Parathyroid adenoma (tissue), 2 donors: ENCODE results near the gene PRKCA.

Source experiments
- H2AFZ ChIP-seq: fragments of 300-600 bp; sonication (generic); one replicate; pipeline ENCODE4 v1.7.0; 2017; ENCODE audit warnings: antibody characterized with exemption, mild to moderate bottlenecking
- H3K27ac ChIP-seq: fragments of 300-600 bp; sonication (generic); one replicate; pipeline ENCODE4 v1.7.0; 2017
- H3K27me3 ChIP-seq: fragments of 300-600 bp; sonication (generic); one replicate; pipeline ENCODE4 v1.7.0; 2017; ENCODE audit warnings: low read length; ENCODE audit not compliant: control insufficient read depth, insufficient read depth
- H3K36me3 ChIP-seq: fragments of 300-600 bp; sonication (generic); one replicate; pipeline ENCODE4 v1.7.0; 2017; ENCODE audit warnings: low read length; ENCODE audit not compliant: control insufficient read depth, insufficient read depth
- H3K4me1 ChIP-seq: fragments of 300-600 bp; sonication (generic); one replicate; pipeline ENCODE4 v1.7.0; 2017; ENCODE audit warnings: control low read depth
- H3K4me2 ChIP-seq: fragments of 300-600 bp; sonication (generic); one replicate; pipeline ENCODE4 v1.7.0; 2017; ENCODE audit warnings: low read length
- H3K4me3 ChIP-seq: fragments of 300-600 bp; sonication (generic); one replicate; pipeline ENCODE4 v1.7.0; 2017; ENCODE audit warnings: low read depth, low read length
- H3K79me2 ChIP-seq: fragments of 300-600 bp; sonication (generic); one replicate; pipeline ENCODE4 v1.7.0; 2017; ENCODE audit warnings: control low read depth
- H3K9ac ChIP-seq: fragments of 300-600 bp; sonication (generic); one replicate; pipeline ENCODE4 v1.7.0; 2017; ENCODE audit warnings: mild to moderate bottlenecking
- H3K9me3 ChIP-seq: fragments of 300-600 bp; sonication (generic); one replicate; pipeline ENCODE4 v1.7.0; 2017; ENCODE audit warnings: low read length; ENCODE audit not compliant: control insufficient read depth
- TF ChIP-seq, protein P1 (sequence below): fragments of 300-600 bp; sonication (generic); IDR thresholded peaks from one replicate; pipeline ENCODE4 v1.7.0; 2017; ENCODE audit warnings: antibody characterized with exemption, mild to moderate bottlenecking
- donor health status: primary hyperparathyroidism.

The PRKCA gene

GRCh38 chr17:66783656-66784381, 481.4 kb downstream of the PRKCA start:
- no peaks in the 10 kb centered on the region for H3K36me3 ChIP-seq
- H2AFZ ChIP-seq: no peak overlapping the region

DNA sequence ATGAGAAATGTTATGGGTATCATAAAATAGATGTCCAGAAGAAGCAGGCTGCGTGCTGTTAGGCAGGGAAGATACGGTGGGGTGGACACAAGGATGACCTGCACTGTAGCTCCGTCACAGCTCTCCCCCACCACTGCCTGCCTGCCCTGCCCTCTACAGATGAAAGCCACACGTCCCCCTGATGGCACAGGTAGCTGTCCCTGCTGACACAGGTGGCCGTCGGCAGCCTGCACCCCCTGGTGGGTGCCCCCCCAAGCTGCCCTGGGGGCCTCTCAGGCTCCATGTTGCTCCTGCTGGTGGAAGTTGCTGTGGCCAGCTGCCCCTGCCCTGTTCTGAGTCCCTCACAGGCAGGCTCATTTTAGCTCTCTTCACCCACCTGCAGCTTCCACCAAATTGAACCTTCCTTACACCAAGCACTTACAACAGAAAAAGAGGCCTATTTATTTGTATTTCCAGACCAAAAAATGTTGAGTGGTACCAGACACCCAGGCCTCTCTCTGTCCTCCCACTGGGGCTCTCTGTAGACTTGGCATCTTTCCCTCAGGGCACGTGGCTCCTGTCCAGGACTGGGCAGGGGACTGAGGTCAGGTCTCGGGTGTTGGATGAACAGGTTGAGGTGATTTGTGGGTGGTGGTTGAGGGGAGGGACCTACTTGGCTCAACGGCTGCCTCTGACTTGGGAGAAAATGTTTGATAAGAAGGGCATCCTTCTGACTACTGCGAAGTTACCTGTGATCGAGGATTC, 482.4 kb downstream of the PRKCA start:
- Histone ChIP-seq H3K9me3 (no peaks in the 10 kb centered on the region), H3K4me1 (no peaks in the 10 kb centered on the region), H3K79me2 (no peaks in the 10 kb centered on the region), H2AFZ (no peak overlapping the region), H3K4me3 (no peak overlapping the region), H3K36me3 (no peaks in the 10 kb centered on the region), H3K27me3 (no peaks in the 10 kb centered on the region), H3K4me2 (no peak overlapping the region), H3K27ac (no peak overlapping the region), H3K9ac (no peak overlapping the region)
- TF ChIP-seq, protein P1, sequence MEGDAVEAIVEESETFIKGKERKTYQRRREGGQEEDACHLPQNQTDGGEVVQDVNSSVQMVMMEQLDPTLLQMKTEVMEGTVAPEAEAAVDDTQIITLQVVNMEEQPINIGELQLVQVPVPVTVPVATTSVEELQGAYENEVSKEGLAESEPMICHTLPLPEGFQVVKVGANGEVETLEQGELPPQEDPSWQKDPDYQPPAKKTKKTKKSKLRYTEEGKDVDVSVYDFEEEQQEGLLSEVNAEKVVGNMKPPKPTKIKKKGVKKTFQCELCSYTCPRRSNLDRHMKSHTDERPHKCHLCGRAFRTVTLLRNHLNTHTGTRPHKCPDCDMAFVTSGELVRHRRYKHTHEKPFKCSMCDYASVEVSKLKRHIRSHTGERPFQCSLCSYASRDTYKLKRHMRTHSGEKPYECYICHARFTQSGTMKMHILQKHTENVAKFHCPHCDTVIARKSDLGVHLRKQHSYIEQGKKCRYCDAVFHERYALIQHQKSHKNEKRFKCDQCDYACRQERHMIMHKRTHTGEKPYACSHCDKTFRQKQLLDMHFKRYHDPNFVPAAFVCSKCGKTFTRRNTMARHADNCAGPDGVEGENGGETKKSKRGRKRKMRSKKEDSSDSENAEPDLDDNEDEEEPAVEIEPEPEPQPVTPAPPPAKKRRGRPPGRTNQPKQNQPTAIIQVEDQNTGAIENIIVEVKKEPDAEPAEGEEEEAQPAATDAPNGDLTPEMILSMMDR: no peak

More at GRCh38 chr17:66783656-66784381, 481.4 kb downstream of the PRKCA start:
- Histone ChIP-seq H3K4me3 (no peak overlapping the region), H3K79me2 (no peaks in the 10 kb centered on the region), H3K4me1 (no peaks in the 10 kb centered on the region), H3K9me3 (no peaks in the 10 kb centered on the region), H3K9ac (no peak overlapping the region), H3K4me2 (no peak overlapping the region), H3K27me3 (no peaks in the 10 kb centered on the region), H3K27ac (no peak overlapping the region)
- TF ChIP-seq, protein P1: no peak

DNA sequence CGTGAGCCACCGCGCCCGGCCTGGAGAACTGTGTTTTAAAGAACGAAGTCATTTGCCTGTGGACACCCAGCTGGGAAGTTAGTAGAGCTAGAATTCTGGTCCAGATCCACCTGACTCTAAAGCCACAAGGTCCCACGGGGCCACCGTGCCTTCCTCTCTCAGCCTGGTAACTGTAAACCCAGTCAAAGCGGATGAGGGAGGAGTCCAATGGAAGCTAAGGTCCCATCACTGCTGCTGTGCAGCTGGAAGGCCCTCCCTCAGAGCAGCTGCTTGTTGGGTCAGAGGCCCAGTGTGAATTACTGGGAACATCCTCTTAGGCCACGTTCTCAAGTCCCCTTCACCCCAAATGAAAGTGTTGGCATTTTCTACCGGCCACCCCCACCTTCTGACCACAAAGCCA, 483.7 kb downstream of the PRKCA start:
- Histone ChIP-seq H3K9ac (no peak overlapping the region), H3K4me1 (no peaks in the 10 kb centered on the region), H3K79me2 (no peaks in the 10 kb centered on the region), H3K36me3 (no peaks in the 10 kb centered on the region), H3K4me2 (no peak overlapping the region), H3K27ac (no peak overlapping the region), H2AFZ (no peak overlapping the region), H3K4me3 (no peak overlapping the region), H3K27me3 (no peaks in the 10 kb centered on the region), H3K9me3 (no peaks in the 10 kb centered on the region)
- TF ChIP-seq, protein P1: no peak

DNA sequence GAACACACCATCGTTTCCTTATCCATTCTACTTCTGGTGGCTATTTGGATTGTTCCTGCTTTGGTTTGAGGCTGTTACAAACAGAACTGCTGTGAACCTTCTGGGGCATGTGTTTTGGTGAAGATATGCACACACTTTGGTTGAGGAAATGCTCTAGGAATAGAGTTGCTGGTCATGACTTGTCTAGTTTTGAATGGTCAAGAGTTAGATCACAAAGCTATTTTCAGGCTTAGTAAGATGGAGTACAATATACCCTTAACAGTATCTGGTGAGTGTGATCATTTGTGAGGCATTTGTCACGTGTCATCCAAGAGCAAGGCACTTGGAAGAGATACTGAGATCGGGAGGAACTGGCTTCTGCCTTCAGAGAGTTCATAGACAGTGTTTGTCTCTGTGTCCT, 485.5 kb downstream of the PRKCA start:
- H3K4me2 ChIP-seq: no peak overlapping the region
- H3K9ac ChIP-seq: no peak overlapping the region
- no peaks in the 10 kb centered on the region for H3K79me2 ChIP-seq
- no peak overlapping the region for H3K4me3 ChIP-seq
- H3K9me3 ChIP-seq: no peaks in the 10 kb centered on the region
- no peak overlapping the region for H3K27ac ChIP-seq
- H3K27me3 ChIP-seq: no peaks in the 10 kb centered on the region
- no peak overlapping the region for H2AFZ ChIP-seq
- H3K36me3 ChIP-seq: no peaks in the 10 kb centered on the region
- TF ChIP-seq, protein P1: no peak
- H3K4me1 ChIP-seq: no peaks in the 10 kb centered on the region
